Measurements from ENCODE around the gene JAKMIP1.

Gene JAKMIP1

DNA sequence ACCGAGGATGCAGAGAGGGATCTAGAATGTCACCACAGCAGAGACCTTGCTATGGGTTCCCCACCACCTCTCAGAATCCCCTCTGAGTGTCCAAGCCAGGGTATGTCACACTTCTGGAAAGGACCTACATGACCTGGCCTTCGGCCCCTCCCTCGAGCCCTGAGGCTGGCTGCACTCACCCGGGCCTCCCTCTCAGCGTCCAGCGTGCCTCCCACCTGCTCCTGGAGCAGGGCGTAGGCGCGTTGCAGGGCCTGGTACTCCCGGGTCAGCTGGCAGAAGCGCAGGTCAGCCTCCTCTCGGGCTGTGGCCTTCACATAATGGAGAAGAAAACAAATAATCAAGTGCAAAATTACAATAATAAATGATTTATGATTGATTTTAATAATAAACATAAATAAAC, 138.2 kb downstream of the JAKMIP1 start:
- Histone ChIP-seq H3K36me3 (replicated peaks) (no peaks in the 10 kb centered on the region), H3K27me3 (ENCODE audit: low read depth) (peaks cover 6% of the 10 kb centered on the region; the same call in 1 of the 2 replicates), H3K4me1 (no peaks in the 10 kb centered on the region), H3K9me3 (no peaks in the 10 kb centered on the region), H3K4me3 (no peak overlapping the region)
- in situ Hi-C loops (cut with MboI; ENCODE audit: low sequenced_read_pairs) = no loop called here
- no peak for DNase-seq (ENCODE audit: low spot score in 2 of 2)

DNA sequence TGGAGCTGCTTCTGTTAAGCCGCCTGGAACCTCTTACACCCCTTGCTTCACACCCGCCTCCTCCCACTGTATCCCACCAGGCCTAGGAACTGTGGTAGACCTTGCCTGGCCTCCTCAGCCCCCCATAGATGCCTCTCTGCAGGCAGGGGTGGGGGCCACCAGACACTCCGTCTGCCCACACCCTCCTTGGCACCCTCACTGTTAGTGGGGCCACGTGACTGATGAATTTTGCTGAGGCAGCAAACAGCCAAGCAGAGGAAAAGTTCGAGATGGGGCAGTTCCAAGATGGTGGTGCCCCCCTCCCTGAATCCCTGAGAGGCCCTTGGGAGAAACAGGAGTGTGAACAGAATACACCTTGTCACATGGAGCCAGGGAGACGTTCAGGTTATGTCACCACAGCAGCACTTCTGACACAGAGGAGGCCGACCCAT, 141.0 kb downstream of the JAKMIP1 start:
- H3K9me3 ChIP-seq = no peaks in the 10 kb centered on the region
- H3K27me3 ChIP-seq (ENCODE audit: low read depth) = no peaks in the 10 kb centered on the region
- no peak for DNase-seq (ENCODE audit: low spot score in 2 of 2)
- no peaks in the 10 kb centered on the region for H3K36me3 ChIP-seq (replicated peaks)
- H3K4me3 ChIP-seq = no peak overlapping the region
- no peaks in the 10 kb centered on the region for H3K4me1 ChIP-seq
- in situ Hi-C loops (cut with MboI; ENCODE audit: low sequenced_read_pairs) = no loop called here

DNA sequence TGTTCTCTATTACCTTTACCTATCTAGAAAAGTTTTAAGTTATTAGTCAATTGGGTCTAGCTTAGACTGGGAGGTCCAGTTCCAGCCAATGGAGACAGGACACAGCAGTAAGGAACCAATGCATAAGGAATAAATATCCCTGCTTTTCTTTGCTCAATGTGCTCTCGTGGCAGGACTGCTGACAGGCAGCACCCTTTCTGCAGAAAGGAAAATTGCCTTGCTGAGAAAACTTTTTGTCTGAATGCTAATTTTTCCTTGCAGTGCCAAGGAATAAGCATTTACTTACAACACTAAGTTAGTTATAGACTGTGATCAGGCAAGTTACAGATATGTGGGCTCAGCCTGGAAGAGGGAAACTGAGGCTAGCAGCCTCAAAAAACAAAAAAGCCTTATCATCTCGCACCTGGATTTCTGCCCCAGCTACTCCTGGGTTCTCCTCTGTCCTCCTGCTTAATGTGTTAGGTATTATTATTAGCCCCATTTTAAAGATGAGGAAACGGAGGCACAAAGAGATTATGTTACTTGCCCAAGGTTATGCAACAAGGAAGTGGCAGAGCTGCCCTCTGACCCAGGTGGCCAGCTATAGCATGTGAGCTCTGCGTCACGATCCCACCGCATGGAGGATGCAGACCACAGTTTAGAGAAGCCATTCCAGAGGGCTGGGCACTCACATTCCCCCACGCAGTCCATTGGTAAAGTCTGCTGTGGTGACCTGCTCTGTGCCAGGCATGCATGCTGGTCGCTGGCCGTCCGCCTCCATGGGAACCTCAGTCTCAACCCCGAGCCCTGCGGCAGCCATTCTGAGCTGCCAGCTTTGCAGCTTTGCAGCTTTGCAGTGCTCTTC, 141.6 kb downstream of the JAKMIP1 start:
- in situ Hi-C loops (cut with MboI; ENCODE audit: low sequenced_read_pairs) = no loop called here
- H3K9me3 ChIP-seq = no peaks in the 10 kb centered on the region
- no peaks in the 10 kb centered on the region for H3K36me3 ChIP-seq (replicated peaks)

DNA sequence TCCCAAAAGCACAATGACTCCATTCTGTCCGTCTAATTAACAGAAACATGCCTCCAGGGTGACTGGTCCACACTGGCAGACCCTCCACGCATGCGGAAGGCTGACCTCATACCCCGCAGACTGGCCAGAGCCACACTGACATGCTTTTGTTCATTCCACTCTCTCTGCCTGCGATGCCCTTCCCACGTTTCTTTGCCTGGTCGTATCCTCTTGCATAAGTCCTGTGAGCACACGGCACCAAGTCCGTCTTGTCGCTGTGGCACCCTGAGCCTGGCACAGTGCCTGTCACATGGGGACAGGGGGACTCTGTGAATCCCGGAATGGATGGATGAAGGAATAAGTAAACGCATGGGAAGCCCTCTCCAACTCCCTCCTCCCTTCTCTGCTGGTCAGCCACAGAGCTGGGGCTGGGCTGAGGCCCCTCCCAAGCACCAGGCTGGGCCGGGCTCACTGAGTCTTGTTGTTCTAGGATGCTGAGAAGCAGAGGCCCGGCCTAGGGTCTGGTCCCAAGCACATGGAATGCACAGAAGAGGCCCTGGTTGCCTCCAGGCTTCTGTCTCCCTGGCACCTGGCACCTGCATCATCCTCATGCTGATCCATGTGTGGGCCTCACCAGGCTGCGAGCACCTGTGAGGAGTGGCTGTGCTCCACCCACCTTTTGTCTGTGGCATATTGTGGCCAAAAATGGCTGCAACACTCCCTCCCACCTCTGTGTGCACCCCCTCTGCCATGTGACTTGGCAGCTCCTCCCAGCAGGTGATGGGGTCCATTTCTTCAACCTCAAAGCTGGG, 143.2 kb downstream of the JAKMIP1 start:
- no peaks in the 10 kb centered on the region for H3K9me3 ChIP-seq
- in situ Hi-C loops (cut with MboI; ENCODE audit: low sequenced_read_pairs) = no loop called here

More for the DNA sequence above, 141.6 kb downstream of the JAKMIP1 start:
- Histone ChIP-seq H3K4me1 (no peaks in the 10 kb centered on the region), H3K4me3 (no peak overlapping the region), H3K27me3 (ENCODE audit: low read depth) (no peaks in the 10 kb centered on the region)
- DNase-seq (ENCODE audit: low spot score in 2 of 2) = no peak

DNA sequence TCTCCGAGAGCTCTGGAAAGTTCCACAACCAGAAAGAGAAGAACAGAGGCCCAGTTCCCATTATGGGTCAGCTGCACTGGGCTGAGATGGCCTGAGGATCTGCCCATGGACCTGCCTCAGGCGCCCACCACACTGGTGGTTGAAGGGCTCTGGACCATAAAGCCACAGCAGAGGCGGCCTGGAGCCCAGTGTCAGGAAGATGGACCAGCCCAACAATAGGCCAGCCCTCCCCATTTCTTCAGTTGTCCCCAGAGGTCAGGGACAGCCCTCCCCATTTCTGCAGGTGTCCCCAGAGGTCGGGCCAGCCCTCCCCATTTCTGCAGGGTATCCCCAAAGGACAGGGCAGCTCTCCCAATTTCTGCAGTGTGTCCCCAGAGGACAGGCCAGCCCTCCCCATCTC, 144.9 kb downstream of the JAKMIP1 start:
- no peaks in the 10 kb centered on the region for H3K9me3 ChIP-seq
- H3K4me1 ChIP-seq = no peaks in the 10 kb centered on the region
- H3K36me3 ChIP-seq (replicated peaks) = no peaks in the 10 kb centered on the region
- H3K27me3 ChIP-seq (ENCODE audit: low read depth) = peaks cover 9% of the 10 kb centered on the region
- H3K4me3 ChIP-seq = no peak overlapping the region
- DNase-seq (ENCODE audit: low spot score in 2 of 2) = no peak
- in situ Hi-C loops (cut with MboI; ENCODE audit: low sequenced_read_pairs) = no loop called here

More for the DNA sequence above, 143.2 kb downstream of the JAKMIP1 start:
- DNase-seq (ENCODE audit: low spot score in 2 of 2) = no peak
- Histone ChIP-seq H3K4me3 (no peak overlapping the region), H3K36me3 (replicated peaks) (no peaks in the 10 kb centered on the region), H3K27me3 (ENCODE audit: low read depth) (peaks cover 5% of the 10 kb centered on the region; the same call in 1 of the 2 replicates), H3K4me1 (no peaks in the 10 kb centered on the region)

DNA sequence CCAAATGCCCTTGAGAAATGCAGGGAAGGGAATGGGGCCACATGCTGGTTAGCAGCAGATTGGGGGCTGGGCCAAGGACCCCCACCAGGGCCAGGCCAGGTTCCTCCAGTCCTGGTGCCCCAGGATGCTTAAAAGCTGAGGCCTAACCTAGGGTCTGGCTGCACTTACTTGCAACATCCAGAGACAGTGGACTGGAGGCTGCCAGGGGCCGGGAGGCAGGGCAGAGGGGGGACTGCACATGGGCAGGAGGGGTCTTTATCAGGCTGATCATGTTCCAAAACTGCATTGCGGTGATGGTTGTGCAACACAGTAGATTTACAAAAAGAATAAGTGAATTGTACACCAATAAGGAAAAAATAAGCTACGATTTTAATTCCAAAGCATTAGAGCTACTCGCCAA, 145.3 kb downstream of the JAKMIP1 start:
- DNase-seq (ENCODE audit: low spot score in 2 of 2) = no peak
- no peak overlapping the region for H3K4me3 ChIP-seq
- in situ Hi-C loops (cut with MboI; ENCODE audit: low sequenced_read_pairs) = no loop called here
- no peaks in the 10 kb centered on the region for H3K9me3 ChIP-seq
- no peaks in the 10 kb centered on the region for H3K4me1 ChIP-seq
- H3K36me3 ChIP-seq (replicated peaks) = no peaks in the 10 kb centered on the region
- peaks cover 9% of the 10 kb centered on the region for H3K27me3 ChIP-seq (ENCODE audit: low read depth)

DNA sequence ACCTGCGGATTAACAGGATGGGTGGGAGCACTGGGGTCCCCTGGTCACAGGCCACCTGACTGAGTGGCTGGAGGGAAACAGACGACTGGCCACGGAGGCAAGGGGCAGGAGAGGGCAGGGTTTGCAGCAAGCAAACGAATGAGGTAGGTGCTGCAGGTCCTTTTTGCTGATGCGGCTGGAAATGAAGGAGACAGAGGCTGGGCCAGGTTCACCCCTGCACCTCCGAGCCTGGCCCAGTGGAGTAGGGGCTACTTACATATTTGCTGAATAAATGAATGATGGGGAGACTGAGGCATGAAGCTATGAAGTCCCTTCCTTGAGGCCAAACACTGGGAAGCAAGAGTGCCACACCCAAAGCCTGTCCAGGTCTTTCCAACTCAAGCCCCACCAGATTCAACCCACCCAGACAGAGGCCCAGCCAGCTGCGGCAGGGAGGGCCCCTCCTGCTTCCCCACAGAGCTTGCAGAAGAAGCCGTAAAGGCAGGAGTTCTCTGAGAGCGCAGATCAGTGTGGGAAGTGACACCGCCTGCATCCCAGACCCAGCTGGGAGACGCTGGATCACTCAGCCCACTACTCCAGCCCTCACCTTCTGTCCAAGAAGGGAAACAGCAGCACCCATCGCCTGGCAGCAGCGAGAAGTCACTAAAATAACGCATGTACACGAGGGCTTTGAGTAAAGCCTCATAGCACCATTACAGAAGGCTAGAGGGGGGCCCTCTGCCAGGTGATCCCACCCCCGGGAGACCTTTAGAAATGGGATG, 146.0 kb downstream of the JAKMIP1 start:
- DNase-seq (ENCODE audit: low spot score in 2 of 2) = no peak
- Histone ChIP-seq H3K36me3 (replicated peaks) (no peaks in the 10 kb centered on the region), H3K4me1 (no peaks in the 10 kb centered on the region), H3K27me3 (ENCODE audit: low read depth) (peaks cover 9% of the 10 kb centered on the region), H3K9me3 (no peaks in the 10 kb centered on the region), H3K4me3 (no peak overlapping the region)
- in situ Hi-C loops (cut with MboI; ENCODE audit: low sequenced_read_pairs) = no loop called here

DNA sequence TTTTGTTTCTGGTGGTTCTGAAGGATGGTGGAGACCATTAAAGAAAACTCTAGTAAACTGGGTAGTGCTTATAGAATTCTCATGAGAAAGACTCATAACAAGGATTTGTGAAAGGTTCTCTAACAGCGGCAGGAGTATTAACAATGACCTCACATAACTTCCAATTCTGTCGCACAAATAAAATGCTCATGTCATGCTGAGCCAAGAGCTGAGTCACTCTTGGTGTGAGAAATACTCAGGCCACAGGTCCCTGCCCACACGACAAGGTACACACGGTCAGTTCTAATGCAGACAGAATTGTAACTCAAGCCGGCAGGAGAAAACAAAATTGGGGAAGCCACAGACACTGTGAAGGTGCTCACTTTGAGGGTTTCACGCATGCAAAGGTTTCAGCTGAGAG, 147.7 kb downstream of the JAKMIP1 start:
- Histone ChIP-seq H3K36me3 (replicated peaks) (no peaks in the 10 kb centered on the region), H3K27me3 (ENCODE audit: low read depth) (peaks cover 15% of the 10 kb centered on the region), H3K4me3 (no peak overlapping the region), H3K4me1 (no peaks in the 10 kb centered on the region), H3K9me3 (no peaks in the 10 kb centered on the region)
- no peak for DNase-seq (ENCODE audit: low spot score in 2 of 2)
- in situ Hi-C loops (cut with MboI; ENCODE audit: low sequenced_read_pairs) = no loop called here

DNA sequence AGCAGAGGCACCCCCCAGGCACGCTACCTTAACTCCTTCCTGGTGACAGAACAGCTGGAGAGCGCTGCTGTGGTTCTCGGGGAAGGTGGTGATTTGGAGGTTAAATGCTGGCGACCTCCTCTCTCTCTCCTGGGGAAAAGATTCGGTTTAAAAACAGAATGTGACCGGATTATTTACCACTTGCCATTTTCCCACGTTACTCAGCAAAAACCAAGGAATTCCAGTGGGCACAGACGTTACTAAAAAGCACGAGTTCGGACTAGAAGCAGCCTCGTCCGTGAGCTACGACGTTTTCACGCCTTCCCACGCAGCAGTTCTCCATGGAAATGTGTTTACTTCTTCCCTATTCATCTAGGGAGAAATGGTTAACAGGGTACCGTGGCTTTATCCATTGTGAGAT, 149.8 kb downstream of the JAKMIP1 start:
- no peaks in the 10 kb centered on the region for H3K4me1 ChIP-seq
- H3K36me3 ChIP-seq (replicated peaks) = no peaks in the 10 kb centered on the region
- no peak for DNase-seq (ENCODE audit: low spot score in 2 of 2)
- peaks cover 15% of the 10 kb centered on the region for H3K27me3 ChIP-seq (ENCODE audit: low read depth)
- no peak overlapping the region for H3K4me3 ChIP-seq
- in situ Hi-C loops (cut with MboI; ENCODE audit: low sequenced_read_pairs) = no loop called here
- no peaks in the 10 kb centered on the region for H3K9me3 ChIP-seq

DNA sequence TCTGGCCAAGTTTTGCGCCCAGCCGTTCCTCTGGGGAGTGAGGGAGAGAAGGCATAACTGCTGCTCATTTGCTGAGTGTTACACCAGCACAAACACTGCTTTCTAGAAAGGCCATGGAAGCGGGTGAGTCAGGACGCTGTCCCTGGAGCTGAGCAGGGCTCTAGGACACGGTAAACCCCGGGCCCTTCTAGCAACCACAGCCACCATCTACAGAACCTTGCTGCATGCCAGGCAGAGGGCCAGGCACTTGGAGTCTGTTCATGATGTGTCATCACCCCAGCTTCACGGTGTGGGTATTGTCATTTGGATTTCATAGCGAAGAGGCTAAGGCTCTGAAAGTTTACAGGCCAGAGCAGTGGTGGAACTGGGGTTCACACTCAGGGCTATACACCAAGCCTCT, 150.4 kb downstream of the JAKMIP1 start:
- no peak for DNase-seq (ENCODE audit: low spot score in 2 of 2)
- H3K27me3 ChIP-seq (ENCODE audit: low read depth) = peaks cover 15% of the 10 kb centered on the region
- in situ Hi-C loops (cut with MboI; ENCODE audit: low sequenced_read_pairs) = no loop called here

DNA sequence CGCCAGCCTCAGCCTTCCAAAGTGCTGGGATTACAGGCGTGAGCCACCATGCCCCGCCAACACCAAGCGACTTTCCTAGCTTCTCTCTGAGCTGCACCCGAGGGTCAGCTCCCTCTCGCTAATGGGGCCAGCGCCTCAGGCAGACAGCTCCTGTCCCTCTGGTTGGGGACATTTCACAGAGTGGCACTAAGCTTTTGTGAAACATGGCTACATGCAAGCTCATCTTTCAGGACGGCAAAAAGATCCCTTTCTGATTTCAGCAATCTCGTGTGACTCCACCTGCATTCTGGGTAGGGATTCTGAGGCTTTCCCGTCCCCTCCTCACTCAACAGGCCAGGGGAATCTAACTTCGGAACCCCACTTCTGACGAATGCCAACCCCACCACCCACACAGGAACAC, 151.1 kb downstream of the JAKMIP1 start:
- no peak overlapping the region for H3K4me3 ChIP-seq
- no peaks in the 10 kb centered on the region for H3K9me3 ChIP-seq
- in situ Hi-C loops (cut with MboI; ENCODE audit: low sequenced_read_pairs) = no loop called here
- no peaks in the 10 kb centered on the region for H3K36me3 ChIP-seq (replicated peaks)
- H3K4me1 ChIP-seq = no peaks in the 10 kb centered on the region
- DNase-seq (ENCODE audit: low spot score in 2 of 2) = no peak
- peaks cover 15% of the 10 kb centered on the region for H3K27me3 ChIP-seq (ENCODE audit: low read depth)

More for the DNA sequence above, 150.4 kb downstream of the JAKMIP1 start:
- Histone ChIP-seq H3K36me3 (replicated peaks) (no peaks in the 10 kb centered on the region), H3K9me3 (no peaks in the 10 kb centered on the region), H3K4me3 (no peak overlapping the region), H3K4me1 (no peaks in the 10 kb centered on the region)

DNA sequence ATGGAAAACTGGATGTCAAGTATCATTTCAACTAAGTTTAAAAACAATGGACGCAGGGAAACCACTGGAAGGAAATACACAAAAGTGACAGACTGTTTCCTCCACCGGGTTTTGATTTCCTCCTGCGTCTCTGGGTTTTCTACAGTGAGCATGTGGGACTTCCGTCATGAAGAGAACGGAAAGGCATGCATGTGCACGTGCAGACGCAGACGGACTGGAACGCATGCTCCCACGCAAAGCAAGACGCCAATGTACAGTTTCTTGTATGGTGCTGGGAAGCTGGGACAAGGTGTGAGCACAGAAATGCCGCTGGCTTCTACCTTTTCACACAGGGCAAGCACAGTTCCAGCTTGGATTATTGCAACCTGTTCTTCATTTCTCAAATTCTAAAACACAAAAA, 151.8 kb downstream of the JAKMIP1 start:
- in situ Hi-C loops (cut with MboI; ENCODE audit: low sequenced_read_pairs) = no loop called here
- no peaks in the 10 kb centered on the region for H3K4me1 ChIP-seq
- no peak overlapping the region for H3K4me3 ChIP-seq

DNA sequence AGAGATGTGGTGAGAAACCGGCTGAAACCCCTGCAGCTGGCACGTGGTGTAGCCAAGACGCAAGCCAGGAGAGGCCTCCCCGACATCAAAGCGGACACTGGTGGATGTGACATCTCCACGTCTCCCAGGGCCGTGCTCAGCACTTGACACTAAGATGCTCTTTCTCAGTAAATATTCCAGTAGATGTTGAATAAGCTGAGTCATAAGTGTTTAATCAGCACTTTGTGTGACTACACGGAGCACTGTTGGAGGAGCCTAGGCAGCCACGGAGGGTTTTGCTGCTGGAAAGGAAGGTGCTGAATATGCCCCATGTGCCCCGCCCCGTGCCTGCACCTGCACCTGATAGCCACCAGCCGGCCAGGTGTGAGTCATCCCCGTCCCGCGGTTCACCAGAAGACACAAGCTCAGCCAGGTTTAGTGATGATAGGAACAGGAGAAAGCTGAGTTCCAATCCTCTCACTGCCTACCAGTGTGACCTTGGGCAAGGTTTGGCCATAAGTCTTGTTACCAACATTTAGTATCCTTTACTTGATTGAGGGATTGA, 153.1 kb downstream of the JAKMIP1 start:
- H3K36me3 ChIP-seq (replicated peaks) = no peaks in the 10 kb centered on the region
- no peaks in the 10 kb centered on the region for H3K4me1 ChIP-seq
- no peaks in the 10 kb centered on the region for H3K9me3 ChIP-seq
- peaks cover 13% of the 10 kb centered on the region for H3K27me3 ChIP-seq (ENCODE audit: low read depth)
- in situ Hi-C loops (cut with MboI; ENCODE audit: low sequenced_read_pairs) = no loop called here
- DNase-seq (ENCODE audit: low spot score in 2 of 2) = no peak
- H3K4me3 ChIP-seq = no peak overlapping the region

More for the DNA sequence above, 151.8 kb downstream of the JAKMIP1 start:
- H3K27me3 ChIP-seq (ENCODE audit: low read depth) = peaks cover 15% of the 10 kb centered on the region
- no peak for DNase-seq (ENCODE audit: low spot score in 2 of 2)
- H3K9me3 ChIP-seq = no peaks in the 10 kb centered on the region
- H3K36me3 ChIP-seq (replicated peaks) = no peaks in the 10 kb centered on the region

All from HAP-1 (cell line).